GM18873 (cell line): ENCODE results near the gene LRP2BP.
A peak's percentile ranks its signal among the peaks of the same experiment; 100 is the strongest.

Experiments used
- ATAC-seq: cut with Tn5 transposase; IDR thresholded peaks from one replicate; pipeline ENCODE4 v1.9.1; 2021; ENCODE audit warnings: mild to moderate bottlenecking, moderate library complexity, moderate number of reproducible peaks; ENCODE audit not compliant: unreplicated experiment, low FRiP score

The LRP2BP gene

GRCh38 chr4:185395238-185395955 lies at the start of gene LRP2BP:
Gene LRP2BP (minus strand): TSS chr4:185395924. CDS start chr4:185378186, 17,738 bp downstream.
- no peak for ATAC-seq

- ATAC-seq: no peak
Measured at GRCh38 chr4:185445209-185445608, 49.5 kb upstream of the LRP2BP start.

- ATAC-seq: no peak
Measured at GRCh38 chr4:185441479-185441878, 45.8 kb upstream of the LRP2BP start.

- no peak for ATAC-seq
Measured at GRCh38 chr4:185437809-185438208, 42.1 kb upstream of the LRP2BP start.

- ATAC-seq: no peak
Measured at GRCh38 chr4:185435466-185435865, 39.7 kb upstream of the LRP2BP start.

GRCh38 chr4:185429660-185430059 lies 33.9 kb upstream of the LRP2BP start:
- ATAC-seq: no peak

GRCh38 chr4:185426960-185427688 lies 31.4 kb upstream of the LRP2BP start:
- no peak for ATAC-seq

- ATAC-seq: peak; percentile 93
Measured at GRCh38 chr4:185425647-185426352, 30.1 kb upstream of the LRP2BP start, which contains the start of gene UFSP2. Gene UFSP2 (minus strand): TSS chr4:185425964. CDS start chr4:185425868, 96 bp downstream.

- no peak for ATAC-seq
Measured at GRCh38 chr4:185424905-185425646, 29.4 kb upstream of the LRP2BP start.

GRCh38 chr4:185421366-185422124 lies 25.8 kb upstream of the LRP2BP start:
- ATAC-seq: no peak

- no peak for ATAC-seq
Measured at GRCh38 chr4:185416955-185417354, 21.2 kb upstream of the LRP2BP start.

GRCh38 chr4:185412412-185412811 lies 16.7 kb upstream of the LRP2BP start:
- no peak for ATAC-seq

GRCh38 chr4:185411849-185412248 lies 16.1 kb upstream of the LRP2BP start:
- no peak for ATAC-seq

- ATAC-seq: no peak
Measured at GRCh38 chr4:185408432-185408831, 12.7 kb upstream of the LRP2BP start.

- ATAC-seq: peak; percentile 48
Measured at GRCh38 chr4:185405296-185405999, 9.7 kb upstream of the LRP2BP start.

- no peak for ATAC-seq
Measured at GRCh38 chr4:185404031-185404430, 8.3 kb upstream of the LRP2BP start.

- ATAC-seq: no peak
Measured at GRCh38 chr4:185399466-185399865, 3.7 kb upstream of the LRP2BP start.

- ATAC-seq: no peak
Measured at GRCh38 chr4:185398618-185399017, 2.9 kb upstream of the LRP2BP start.

GRCh38 chr4:185396724-185397385 lies 1.1 kb upstream of the LRP2BP start, which contains the start of gene ANKRD37:
Gene ANKRD37 (plus strand): TSS chr4:185396841. CDS start chr4:185396924, 83 bp downstream.
- peak; percentile 63 for ATAC-seq
